COR-L47 (cell line): ENCODE data around the gene PRKAG1.

ENCODE experiments used
- DNase-seq: peaks from one replicate; lab custom pipeline; 2025; lab: John Stamatoyannopoulos, UW

Gene PRKAG1

DNA sequence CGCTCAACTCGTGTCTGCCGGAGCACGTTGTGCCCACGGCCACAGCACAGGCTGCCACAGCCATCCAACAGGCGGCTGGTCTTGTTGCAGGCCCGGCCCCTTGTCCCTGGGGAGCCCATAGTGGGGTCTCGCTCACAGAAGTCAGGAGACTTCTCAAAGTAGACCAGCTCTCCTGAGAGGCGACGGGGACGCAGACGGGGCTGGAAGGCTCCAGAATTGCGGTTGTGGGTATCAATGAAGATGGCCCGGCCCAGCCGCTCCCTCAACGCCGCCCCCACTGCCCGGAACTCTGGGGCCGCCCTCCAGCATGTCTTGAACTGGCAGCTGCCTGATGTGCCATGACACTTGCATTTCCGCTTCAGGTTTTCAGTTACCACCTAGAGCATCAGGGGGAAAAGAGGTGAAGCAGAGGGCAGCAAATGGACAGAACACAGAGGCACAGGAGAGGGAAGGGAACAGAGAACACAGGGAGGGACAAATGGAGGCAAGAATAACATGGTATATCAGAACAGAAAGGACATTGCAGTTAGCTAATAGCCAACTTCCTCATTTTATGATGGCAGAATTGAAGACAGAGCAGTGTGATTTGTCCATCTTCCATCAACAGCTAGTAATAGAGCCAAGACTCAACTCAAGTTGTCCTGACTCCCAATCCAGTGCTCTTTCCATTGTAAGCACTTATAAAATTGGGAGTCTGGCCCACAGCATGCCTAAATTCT is 52.2 kb downstream of the PRKAG1 start:
- DNase-seq = no peak

DNA sequence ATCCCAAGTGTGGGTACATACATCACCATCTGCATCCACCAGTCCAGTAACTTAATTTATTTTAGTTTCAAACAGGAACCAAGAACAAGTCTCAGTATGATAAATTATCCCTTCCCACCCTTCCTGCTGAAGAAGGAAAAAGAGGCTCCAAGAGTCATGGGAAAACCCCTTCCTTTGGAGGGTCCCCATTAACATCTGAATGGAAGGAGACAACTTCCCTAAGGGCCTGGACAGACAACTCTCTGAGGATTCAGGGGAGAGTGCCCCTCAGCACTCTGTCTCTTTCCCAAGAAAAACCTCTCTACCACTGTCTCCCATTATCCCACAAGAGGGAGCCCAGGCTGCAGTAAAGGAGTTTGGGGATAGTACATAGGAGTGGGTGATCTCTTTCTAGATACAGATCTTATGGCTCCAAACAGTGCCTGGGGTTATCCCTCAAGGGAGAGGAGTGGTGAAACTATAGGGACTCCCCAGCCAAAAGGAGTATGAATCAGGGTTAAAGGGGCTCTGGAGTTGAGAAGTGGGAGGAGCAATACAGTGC is 53.2 kb downstream of the PRKAG1 start:
- no peak for DNase-seq

DNA sequence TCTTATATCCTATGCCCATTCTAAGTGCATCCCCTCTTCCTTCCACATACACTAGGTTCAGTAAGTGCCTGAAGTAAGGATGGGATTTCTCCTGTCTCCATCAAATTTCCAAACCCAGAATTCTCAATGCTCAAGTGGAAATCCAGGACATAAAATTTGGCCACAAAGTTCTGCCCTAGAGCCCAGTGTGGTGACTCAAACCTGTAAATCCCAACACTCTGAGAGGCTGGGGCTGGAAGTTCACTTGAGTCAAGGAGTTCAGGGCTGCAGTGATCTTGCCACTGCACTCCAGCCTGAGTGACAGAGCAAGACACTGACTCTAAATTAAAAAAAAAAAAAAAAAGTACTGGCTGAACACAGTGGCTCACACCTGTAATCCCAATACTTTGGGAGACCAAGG is 56.8 kb downstream of the PRKAG1 start:
- no peak for DNase-seq

DNA sequence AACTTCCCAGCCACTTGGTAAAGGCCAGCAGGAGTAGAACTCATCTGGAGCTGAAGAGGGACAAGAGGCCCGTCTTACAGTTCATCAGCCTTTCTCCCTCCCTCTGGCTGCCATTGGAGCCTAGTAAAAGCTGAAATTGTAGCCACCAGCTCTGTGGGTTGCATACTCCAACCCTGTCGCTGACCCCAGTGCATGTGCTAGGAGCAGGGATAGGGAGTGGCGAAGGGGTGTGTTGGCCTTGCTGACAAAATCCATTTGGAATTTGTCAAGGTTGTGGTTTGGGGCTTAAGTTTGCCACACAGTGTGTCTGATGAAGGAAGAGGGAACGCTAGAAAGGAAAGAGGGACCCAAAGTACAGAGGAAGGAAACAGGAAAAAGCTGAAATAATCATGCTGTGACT is 57.2 kb downstream of the PRKAG1 start:
- DNase-seq = no peak

DNA sequence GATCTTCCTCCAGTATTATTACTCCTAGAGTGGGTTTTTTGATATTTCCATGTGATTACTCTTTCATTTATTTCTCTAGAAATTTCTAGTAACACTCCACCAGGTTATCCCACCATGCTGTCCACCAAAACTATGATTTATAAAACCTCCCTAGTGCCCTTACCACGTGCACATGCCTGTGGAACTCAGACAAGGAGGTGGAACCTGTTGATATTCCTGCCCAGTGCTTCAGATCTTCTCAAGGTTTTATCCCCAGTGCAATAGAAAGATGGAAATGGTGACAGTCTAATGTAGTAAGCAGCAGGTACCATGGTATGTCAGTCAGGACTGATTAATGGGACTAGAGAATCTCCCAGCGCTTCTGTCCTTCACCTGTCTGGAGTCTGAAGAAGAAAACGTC is 57.7 kb downstream of the PRKAG1 start:
- DNase-seq = no peak

DNA sequence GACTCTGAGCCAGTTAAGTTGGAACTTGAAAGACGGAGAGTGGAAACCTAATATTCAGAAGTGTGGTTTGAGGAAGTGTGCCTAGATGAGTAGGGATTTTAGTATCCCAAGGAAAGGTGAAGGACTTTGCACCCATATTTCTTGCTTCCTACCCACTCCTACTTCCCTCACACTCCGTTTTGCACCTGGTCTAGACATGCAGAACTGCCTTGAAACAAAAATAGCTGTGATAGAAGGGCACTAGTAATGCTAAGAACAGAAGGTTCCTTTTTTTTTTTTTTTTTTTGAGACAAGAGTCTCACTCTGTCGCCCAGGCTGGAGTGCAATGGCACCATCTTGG is 60.6 kb downstream of the PRKAG1 start:
- DNase-seq = no peak

DNA sequence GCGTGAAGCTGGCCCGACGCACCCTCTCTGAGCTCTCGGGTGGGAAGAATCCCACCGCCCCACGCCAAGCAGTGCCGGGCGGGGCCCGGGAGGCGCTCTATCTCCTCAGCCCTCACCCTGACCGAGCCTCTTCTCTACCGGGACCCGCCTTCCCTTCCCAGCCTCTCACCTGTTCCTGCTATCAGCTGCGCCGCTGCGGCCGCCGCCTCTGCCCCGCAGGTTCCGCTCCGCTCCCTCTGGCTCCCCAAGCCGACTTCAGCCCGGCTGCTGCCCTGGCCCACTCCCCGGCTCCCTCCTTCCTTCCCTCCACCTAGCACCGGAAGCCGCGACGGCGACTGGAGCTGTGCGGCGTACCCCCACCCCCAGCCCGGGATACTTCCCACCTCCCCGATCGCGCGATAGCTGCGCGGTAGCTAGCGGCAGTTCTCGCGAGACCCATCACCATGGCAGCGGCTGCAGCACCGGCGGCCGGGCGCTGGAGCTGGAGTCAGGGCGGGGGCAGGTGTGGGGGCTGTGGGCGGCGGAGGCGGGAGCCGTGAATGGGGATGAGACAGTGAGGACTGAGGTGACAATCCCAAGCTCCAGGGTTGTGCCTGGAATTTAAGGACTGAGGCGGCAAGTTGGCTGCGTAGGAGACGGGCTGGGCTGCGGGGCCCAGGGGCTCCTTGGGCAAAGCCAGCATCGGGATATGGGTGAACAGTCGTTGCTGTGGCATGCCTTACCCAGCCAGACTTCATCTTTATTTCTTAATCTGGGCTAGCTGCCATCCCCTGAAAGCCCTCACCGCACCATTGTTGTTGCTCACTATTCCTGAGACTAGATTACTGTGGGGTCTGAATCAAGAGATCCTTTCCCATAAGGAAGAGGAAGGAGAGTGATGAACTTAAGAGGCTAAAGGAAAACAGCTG is 61.2 kb downstream of the PRKAG1 start, which contains the start of gene ARF3:
Gene ARF3 (minus strand): TSS at position 347 of the 908 bp plus-strand sequence. CDS start 16,392 bp downstream, outside the sequence.
- DNase-seq = peak; percentile 98

DNA sequence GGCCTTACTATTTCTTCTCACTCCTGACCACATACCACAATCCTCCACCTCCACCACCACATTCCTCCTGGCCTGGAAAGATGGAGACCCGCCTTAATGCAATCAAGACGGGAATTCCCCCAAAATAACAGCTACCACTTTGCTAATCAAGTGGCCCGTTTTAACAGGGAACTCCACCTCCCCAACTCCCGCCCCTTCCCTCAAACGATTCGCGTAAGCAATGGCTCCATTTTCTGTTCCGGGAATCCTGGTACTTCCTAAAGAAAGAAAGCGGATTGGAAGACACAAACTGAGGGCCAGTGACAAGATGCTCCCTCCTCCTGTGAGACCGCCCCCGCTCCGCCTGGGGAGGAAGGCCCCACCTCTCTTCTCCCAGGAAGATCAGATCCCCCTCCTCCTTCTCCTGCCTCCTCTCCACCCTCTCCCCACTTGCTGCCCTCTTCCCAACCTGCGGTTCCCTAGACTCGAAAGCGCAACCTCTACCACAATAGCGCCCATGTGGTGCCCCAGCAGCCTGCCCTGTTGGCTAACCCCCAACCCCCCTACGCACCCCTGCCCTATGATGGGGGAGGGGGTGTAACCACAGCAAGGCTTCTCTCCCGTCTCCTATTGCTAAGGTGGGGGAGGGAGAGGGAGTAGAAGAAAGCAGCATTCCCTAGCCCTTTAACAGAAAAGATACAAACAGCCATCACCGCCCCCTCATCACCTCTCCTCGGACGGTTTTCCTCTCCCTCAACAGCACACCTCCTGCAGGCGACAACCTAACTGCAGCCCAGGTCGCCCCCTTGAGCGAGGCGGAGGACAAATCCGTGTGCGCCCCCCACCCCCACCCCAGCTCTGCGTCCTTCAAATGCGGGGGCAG is 62.1 kb downstream of the PRKAG1 start:
- DNase-seq = peak; percentile 89

DNA sequence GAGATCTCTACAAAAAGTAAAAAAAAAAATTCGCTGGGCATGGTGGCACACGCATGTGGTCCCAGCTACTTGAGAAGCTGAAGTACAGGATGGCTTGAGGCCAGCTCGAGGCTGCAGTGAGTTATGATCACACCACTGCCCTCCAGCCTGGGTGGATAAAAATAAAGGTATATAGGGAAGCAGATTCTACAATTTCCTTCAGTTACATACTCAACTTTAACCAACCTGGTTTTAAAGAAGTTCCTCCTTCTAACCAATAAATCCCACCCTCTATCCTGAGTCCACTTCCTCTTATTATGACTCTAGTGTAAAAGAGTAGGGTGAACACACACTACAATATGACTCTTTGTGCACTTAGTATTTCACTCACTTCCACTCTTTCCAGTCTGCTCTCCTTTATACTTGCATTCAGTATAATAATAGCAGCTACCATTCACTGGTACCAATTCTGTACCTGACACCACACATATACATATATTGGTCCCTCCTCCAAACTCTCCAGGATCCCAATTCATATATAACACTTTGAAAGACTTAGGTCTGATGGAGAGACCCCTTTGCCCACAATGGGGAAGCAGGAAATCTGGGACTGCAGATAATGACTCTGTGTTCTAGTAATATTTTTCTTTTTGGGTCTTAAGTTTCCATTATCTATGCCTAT is 63.6 kb downstream of the PRKAG1 start:
- no peak for DNase-seq

DNA sequence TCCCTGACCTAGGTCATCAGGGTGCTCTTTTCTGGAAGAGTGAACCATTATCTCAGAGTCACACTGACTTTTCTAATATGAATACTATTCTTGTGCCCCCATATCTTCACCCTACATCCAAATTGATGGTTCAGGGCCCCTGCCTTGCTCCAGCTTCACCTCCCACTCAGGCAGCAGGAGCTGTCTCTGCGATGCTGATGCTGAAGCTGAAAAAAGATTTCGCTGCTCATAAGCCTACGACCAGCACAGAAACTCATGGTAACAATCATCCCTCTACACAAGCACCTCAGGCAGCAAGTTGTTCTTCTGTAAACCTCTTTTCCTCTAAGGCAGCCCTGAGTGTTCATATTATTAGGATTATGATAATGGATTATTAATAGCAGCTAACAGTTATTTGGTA is 64.5 kb downstream of the PRKAG1 start:
- DNase-seq = no peak

DNA sequence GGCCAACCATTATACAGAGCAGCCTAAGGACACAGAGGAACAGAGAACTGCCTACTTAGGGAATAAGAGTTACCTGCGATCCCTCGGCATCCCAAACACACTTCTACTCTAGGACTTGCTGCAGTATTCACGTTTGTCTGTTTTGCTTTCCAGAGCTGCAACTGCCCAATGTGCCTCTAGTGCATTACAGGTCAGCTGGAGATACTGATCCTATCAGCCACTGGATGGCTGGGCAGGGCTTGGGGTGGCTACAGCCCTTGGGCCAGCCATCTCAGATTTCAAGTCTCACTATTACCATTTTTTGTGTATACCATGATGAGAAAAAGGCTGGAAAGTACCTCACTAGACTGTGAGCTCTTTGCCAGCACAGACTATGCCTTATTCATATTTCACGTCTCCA is 65.9 kb downstream of the PRKAG1 start:
- no peak for DNase-seq
